Thyroid gland (tissue), 4 donors: ENCODE results near the gene SLC11A2.
A peak's percentile ranks its signal among the peaks of the same experiment; 100 is the strongest.

Experiments
- CTCF ChIP-seq, 6 experiments: fragments of 200-600 bp in 3 of 6; fragments of 450-650 bp in 3 of 6; sonication (generic) in 3 of 6; IDR thresholded peaks; one replicate each; pipeline ENCODE4 v1.5.1; 2016 to 2019; ENCODE audit warnings: antibody characterized with exemption in 6 of 6, mild to moderate bottlenecking in 2 of 6, inconsistent platforms in 1 of 6, moderate library complexity in 1 of 6
- POLR2A ChIP-seq, 2 donors: fragments of 450-650 bp; IDR thresholded peaks; one replicate each; pipeline ENCODE4 v1.6.1; 2017; ENCODE audit warnings: antibody characterized with exemption in 2 of 2, mild to moderate bottlenecking in 2 of 2, moderate library complexity in 1 of 2

DNA sequence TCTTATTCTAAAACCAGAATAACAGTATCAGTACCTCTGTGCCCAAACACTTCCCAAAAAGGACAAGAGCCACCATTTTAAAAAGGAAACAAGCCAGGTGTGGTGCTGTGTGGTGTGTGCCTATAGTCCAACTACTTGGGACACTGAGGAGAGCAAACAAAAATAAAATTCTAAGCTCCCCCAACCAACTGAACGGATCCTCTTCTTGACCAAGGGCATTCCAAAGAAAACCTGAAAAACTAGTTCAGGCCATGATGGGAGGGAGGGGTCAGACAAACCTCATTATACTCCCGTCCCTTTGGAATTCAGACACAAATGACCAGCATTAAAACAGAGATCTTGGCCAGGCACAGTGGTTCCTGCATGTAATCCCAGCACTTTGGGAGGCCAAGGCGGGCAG, 20.5 kb downstream of the SLC11A2 start:
- TF ChIP-seq CTCF (IDR thresholded peaks at IDR 0.05) (no peak), POLR2A (IDR thresholded peaks at IDR 0.05) (peak in 1 of 2 donors; percentile 61)
